Smooth muscle cell of the brain vasculature (primary cell): ENCODE results near the gene KRT3.
"Not testable (repeated sequence)": the region's sequence is repeated elsewhere in the genome, so short reads cannot be mapped to it uniquely, and the experiment has no call there.

ENCODE experiments used
- DNase-seq: peaks from one replicate; pipeline ENCODE4 v3.0.0-alpha.2; 2012; ENCODE audit warnings: low read depth, low spot score

KRT3 gene

DNA sequence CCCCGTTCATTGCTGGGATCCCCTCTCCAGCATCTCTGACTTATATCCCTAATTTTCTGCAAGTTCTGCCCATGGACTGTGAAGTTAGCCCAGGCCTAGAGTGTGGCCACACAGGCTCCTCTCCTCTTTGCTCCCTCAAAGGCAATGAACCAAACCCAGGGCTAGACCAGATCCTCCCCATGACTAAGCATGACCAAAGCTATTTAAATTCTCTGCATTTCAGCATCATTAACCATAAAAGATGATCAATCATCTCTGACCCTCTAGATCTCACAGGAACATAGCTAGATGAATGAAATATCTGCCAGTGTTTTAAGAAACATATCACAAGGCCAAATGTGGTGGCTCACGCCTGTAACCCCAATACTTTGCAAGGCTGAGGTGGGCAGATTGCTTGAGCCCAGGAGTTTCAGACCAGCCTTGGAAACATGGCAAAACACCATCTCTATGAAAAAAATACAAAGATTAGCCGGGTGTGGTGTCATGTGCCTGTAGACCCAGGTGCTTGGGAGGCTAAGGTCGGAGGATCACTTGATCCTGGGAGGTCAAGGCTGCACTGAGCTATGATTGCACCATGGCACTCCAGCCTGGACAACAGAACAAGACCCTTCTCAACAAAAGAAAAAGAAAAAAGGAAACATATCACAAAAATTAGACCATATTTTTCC lies 2.2 kb upstream of the KRT3 start:
- no peak for DNase-seq

DNA sequence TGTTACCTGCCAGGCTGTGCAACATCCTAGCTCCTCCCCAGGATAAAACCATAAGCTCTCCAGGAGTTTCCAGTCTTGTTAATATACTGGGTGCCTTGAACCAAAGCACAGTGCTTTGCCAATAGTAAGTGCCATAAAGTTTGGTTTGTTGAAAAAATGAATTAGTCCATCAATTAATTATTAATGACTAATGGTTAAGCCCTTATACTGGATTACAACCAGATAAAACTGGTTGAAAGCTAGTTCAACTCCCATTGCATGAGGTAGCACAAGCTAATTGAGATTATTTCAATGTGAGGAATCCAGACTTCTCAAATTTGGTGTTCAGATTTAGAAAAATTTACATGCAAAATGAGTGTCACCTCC lies 1.6 kb upstream of the KRT3 start:
- DNase-seq: no peak

DNA sequence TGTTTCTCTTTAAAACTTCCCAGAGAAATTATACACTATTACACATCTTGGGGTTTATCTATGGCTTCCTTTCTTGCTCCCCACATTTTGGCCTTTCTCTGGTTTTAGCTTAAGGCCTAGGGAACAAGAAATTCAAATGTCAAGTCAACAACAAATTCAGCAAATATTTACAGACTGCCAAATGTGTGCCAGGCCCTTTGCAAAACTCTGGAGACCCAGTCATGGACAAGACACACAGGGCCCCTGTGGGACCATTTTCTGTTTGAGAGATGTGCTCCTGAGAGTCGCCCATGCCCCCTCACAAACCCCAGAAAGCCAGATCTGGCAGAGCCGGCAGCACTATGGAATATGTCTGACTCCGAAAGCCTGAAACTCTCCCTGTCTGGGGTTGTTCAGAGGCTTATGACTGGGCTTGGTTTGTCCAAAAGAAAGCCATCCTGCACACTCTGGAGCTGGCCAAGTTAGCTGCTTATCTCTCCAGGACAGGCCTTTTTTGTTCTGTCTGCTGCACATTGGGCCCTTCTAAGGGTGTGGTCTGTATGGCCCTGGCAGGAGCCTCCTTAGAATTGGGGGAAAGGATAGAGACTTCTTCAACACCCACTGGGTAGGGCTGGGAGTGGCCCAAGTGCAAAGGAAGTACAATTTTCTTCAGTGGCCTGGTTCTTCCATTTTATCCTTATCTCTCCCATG lies 1.1 kb upstream of the KRT3 start:
- DNase-seq: no peak

DNA sequence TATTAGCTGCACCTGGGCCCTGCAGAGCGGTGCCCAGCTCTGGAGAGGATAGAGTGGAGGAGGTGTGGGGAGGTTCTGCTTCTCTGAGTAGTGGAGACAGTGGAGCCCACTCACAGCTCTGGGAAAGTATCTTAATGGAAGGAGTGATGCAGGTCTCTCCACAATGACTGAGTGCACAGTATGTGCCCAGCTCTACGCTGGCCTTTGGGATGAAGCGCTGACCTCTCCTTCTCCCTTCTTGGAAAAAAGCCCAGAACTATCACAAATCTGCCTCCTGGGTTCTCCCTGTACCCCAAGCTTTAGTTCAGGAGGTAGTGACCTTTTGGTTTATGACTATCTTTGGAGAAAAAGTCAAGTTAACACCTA lies 495 bp upstream of the KRT3 start:
- no peak for DNase-seq

DNA sequence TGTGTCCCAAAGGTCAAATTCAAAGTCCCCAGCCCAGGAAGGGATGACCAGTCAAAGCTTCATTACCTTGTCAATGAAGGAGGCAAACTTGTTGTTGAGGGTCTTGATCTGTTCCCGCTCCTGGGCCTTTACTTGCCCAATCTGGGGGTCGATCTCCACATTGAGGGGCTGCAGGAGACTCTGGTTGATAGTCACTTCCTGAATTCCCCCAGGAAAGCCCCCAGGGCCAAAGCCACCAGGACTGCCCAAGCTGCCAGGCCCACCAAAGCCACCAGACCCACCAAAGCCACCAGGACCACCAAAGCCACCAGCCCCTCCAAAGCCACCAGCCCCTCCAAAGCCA lies 614 bp downstream of the KRT3 start:
- not testable (repeated sequence) for DNase-seq

DNA sequence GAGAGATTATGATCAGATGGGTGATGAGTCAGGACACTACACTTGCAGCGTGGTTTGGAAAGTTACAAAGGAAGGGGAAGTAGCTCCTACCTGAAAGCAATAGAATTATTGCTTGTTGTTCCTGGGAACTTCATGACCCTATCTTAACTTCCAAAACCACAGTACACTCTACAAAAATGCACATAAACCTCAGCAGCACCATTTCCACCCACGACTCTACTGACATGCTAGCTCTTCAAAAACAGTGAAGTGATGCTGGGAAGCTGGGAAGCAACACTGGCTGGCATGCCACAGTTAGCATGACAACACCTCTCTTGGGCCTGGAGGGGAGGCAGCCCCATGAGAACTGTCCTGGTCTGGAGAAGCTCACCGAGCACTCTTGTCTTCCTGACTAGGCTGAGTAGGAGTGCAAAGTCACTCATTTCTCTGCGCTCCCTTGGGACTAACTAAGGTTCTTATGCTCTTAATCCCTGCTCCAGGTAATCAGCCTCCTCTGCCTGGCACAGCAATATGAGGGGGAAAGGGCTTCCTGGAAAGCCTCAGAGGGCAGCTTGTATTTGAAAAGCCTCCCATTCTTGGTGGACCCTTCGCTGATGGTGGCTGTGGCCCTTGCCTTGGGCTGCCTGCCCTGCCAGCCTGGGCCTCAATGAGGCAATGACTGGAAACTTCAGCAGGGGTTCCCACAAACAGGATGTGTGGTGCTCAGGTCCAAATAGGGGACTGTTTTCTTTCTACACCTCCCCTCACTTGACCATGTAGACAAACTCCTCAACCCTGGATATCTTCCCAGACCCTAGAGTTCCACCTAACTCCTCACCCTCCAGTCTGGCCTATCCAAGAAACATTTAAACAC lies 1.2 kb downstream of the KRT3 start:
- no peak for DNase-seq

DNA sequence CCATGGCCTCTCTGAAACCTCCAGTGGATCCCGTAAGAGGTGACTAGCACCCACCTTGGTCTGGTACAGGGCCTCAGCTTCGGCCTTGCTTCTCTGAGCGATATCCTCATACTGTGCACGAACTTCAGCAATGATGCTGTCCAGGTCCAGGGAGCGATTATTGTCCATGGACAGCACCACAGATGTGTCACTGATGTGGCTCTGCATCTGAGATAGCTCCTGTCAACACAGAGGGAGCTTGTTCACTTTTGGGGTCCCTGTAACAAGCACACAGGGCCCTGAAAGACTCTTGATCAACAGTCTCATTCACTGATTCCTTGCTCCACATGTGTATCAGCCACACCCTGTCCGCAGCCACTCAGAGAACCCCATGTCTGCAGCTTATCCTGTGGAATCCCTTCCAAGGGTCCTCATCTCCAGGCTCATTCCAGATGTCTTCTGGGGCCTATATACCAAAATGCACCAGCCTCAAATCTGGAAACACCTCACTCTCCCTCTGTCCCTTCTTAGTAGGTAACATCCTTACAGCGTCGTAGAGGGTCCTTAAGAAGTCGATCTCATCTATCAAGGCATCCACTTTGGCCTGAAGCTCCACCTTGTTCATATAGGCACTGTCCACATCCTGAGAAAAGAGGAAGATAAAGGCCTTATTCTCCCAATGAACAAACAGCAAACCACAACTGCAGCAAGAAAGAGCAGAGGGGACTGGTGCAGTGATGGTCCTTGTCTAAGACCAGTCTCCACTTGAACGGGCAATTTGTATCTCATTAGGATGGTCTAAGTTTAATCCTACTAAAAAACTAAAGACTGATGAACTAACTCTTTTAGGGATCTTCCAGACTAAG lies 3.5 kb downstream of the KRT3 start:
- no peak for DNase-seq

DNA sequence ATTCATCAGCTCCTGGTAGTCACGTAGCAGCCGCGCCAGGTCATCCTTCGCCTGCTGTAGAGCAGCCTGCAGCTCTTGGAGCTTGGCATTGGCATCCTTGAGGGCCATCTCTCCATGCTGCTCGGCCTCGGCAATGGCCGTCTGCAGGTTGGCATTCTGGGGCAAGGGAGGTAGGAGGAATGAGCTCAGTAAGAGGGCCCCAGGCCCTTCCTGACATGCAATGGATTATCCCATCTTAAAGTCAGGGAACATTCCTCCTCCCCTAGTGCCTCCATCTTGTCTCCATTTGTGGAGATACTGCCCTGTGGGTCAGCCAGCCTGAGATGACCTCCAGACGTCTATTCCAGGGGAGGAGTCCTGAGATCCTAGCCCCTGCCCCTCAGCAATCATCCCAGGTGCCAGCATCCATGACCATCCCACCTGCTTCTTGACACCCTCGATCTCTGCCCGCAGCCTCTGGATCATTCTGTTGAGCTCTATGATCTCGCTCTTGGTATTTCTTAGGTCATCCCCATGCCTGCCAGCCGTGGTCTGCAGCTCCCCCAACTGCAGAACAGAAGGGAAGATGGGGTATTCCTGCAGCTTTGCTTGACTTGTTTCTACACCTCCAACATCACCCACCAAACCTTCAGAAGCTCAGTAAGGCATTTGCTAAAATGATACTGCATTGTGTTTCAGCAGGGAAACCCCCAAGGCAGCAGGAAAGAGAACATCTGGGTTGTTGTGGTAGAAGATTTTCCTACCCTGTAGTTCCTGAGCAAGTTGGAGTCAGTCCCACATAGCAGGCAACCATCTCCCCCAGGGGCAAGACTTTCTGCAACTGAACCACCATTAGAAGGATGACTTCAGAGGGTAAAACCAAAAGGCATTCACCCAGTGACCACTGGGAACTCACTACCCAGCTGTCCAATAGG lies 4.4 kb downstream of the KRT3 start:
- DNase-seq: no peak

DNA sequence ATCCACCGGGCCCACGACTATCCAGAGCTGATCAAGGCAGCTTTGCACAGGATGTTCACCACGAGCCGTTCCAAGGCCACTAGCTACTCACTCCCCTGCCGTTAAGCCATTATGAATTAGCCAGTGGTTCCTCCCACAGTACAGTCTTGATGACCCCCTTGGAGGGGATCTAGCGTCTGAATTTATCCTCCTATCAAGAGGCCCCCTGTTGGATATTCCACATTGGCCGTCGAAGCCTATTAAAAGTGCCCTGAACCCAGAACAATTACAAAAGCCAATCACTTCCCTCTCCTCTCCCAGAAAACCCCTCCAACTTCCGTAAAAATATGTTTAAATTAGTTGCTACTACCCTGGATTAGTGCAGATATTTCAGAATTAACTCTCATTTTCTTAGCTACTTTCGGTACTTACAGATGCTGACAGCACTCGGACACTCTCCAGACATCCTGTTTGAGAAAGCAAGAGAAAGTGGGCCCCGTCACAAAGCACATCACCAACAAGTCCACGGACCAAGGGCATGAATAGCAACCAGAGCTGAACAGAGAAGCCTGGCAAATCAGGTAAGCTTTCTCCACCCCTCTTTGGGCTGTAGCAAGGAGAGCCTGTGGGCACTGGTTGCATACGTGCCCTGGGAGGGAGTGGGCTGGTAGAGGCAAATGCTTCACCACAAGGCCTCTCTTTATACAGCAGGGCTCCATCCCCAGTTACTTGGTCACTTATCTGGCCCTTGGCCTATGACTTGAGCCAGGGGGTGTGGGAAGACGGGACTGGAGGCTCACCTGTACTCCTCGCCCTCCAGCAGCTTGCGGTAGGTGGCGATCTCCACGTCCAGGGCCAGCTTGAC lies 5.3 kb downstream of the KRT3 start:
- DNase-seq: no peak

DNA sequence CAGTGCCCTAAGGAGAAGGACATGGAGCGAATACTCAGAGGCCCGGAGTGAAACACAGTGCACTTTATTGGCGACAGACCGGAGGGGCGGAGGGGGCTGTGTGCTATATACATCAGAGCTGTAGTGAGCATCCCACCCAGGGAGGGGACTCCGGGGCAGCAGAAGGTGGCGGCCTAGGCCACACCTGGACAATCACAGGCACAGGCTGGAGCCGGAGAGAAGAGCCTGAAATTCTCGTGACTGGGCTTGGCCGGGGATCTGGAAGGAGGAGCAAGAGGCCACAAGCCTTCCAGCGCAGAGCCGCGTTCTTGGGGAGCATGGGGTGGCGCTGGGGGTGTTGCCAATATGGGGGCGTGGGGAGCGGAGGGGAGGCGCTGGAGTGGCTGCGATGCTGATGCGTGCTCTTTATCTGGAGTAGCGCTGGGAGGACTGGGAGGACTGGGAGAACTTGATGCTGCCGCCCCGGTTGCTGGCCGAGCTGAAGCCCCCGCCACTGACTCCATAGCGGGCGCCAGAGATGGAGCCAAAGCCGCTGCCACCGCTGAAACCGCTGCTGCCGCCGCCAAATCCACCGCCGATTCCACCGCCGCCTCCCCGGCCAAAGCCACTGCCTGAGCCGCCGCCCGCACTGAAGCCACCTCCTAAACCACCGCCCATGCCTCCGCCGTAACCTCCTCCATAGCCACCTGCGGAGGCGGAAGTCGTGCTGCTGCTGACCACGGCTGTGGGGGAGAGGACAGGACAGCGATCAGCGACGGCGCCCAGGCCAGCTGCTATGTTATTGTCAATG lies 6.1 kb downstream of the KRT3 start:
- no peak for DNase-seq

DNA sequence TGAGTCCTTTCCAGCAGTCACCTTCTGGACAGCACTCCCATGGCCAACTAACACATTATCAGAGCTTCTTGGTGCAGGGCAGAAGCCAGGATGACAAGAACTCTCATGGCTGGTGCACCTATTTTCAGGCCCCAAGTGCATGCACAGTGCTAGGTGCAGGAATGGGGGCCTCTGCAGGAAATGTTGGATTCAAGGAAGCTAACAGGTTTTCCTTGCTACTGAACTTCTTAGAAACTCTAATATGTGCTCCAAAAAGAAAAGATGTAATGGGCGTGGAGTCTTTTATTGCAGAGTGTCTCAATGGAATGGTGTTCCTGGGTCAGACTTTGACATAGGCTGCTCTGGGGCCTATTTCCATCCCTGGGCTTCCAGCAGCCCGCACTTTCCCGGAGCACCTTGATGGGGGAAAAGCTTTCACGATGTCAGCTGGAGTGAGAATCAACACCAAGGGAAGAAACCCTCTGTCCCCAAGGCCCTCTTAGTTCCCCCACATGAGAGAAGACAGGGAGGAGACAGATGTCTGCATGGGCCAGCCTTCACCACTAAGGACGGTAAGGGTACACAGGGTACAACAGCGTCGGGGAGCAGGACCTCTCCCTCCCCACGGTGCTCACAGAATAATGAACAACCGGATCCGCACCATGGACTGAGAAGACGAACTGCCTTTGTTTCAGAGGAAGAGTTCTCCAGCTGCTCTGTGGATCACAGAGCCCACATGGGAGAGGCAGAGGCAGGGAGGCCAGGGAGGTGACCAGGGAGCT lies 6.9 kb downstream of the KRT3 start:
- no peak for DNase-seq

DNA sequence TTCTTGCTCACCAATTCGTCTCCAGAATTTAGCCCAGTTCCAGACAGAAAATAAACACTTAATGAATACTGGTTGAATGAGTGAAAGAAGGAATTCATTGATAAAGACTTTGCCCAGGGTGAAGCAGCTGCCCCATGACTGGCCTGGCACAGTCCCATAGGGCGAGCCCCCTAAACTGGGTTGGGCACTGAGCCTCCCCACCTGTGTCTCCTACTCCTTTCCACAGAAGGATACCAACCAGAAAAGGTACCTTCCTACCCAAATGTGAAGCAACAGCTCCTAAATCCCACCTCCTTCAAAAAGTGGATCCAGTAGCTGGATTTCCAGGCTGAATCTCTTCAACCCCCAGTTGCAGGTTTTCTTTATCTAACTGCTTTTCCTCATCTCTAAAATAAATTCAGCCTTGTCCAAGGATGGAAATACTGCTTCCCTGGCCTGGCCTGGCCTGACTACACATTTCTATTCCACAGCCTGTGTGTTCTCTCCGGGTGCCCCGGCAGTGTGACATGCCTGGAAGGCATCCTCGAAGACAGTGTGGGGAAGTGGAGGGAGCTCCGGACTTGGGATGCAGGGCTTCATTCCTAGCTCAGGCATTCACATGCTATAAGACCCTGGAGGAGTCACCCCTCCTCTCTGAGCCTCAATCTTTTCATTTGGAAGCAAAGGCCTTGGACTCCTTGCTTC lies 7.6 kb downstream of the KRT3 start:
- no peak for DNase-seq

DNA sequence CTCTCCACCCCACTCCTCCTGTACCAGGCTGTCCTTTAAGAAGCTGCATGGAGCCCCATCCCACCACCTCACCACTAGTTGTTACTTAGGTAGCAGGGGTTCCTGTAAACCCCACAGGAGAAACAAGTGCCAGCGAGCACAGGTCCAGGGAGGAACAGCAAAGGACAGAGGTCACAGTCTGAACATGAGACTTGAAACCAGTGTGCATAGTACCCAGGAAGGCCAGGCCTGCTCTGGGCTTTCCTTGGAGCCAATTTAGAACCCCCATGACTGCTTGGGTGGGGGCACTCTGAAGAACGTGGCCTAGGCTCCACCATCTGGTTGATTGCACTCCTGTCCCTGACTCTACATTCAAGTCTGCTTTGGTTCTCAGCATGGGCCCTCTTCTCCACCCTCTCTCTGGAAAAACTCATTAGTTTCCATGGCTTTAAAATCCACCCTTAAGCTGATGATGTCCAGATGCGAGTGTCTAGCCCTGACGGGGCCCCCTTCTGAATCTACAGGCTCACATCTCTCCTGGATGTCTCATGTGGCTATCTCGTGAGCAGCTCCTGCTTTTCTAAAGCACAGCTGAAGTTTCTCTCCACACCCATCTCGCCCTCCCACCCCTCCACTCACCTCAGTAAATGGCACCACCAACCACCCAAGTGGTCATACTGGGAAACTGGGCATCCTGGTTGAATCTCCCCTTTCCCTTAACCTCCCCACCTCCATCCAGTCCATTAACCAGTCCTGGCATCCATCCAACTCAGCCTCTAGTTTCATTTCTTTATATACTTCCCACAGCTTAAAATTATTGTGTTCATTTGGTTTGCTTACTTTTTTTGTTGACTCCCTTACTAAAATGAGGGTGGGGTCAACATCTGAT lies 8.4 kb downstream of the KRT3 start:
- DNase-seq: no peak

DNA sequence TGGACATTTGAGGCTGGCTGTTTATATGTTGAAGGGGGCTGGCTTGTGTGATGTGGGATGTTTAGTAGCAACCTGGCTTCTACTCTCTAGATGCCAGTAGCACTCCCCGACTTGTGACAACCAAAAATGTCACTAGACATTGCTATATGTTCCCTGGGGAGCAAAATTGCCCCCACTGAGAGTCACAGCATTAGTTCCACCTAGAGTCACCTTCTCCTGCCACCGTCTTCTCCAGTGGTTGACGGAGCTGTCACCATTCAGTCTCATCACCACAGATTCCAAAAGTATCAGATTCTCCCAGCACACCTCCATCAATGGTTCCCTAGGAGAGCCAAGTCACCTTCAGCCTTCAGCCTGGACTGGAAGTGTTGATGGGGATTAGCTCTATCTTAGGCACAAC lies 11.0 kb downstream of the KRT3 start:
- no peak for DNase-seq

DNA sequence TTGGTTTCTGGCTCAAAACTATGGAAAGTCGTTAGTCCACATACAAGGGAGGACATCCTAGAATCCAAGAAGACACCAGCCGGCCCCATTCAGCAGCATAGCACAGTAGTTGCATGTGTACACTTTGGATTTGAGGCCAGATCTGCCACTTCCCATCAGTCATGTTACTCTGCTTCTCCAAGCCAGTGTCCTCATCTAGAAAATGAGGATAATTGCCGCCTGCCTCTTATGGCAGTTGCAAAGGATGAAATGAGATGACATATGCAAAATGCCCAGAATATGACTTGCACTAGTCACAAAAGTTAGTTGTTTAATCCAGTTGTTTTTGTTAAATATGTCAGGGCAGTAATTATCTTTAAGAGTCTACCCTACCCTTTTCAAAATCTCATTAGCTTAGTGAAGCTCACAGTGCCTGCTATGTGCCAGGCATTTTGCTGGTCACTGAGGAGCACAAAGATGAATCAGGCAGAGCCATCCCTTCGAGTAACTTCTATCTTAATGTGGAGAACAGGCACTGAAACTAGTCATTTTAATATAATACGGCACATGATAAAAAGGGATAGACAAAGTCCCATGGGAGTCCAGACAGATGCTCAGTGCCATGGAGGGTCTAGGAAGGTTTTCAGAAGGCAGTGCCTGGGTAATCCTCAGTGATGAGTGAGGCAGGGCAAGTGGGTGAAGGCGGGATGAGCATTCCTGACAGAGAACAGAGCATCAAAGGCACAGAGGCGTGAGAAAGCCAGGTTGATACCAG lies 12.2 kb downstream of the KRT3 start:
- no peak for DNase-seq

DNA sequence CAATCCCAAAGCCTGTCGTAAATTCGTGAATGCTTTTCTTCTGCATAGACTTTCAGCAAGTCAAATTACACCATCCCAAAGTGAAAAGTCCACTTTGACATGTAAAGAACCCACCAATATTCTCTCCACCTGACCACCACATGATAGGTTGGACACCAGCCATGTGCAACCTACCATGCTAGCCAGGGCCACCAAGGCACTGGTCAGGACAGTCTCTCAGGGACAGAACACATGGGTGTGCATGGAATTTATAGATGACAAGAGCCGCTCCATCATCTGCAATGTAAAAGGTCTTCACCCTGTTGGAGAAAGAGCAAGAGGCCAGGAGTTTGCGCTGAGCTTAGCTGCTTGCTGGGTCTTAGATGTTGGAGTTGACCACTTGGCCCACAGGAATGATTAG lies 13.4 kb downstream of the KRT3 start:
- DNase-seq: no peak
